Mesenchymal stem cell (in vitro differentiated cells and primary cell): ENCODE data around the gene RCHY1.

ENCODE experiments used
- DNase-seq: peaks from one replicate; pipeline ENCODE4 v3.0.0-alpha.2; 2013
- H2AFZ ChIP-seq: one replicate; pipeline ENCODE4 v1.6.1; 2013; ENCODE audit warnings: low read depth, mild to moderate bottlenecking, control low read depth, inconsistent platforms, low read length, moderate library complexity
- H2AK5ac ChIP-seq: 2 replicates; pipeline ENCODE4 v1.6.1; 2013; ENCODE audit warnings: low read length, moderate library complexity, mild to moderate bottlenecking, inconsistent platforms; ENCODE audit not compliant: severe bottlenecking
- H2BK120ac ChIP-seq: one replicate; pipeline ENCODE4 v1.6.1; 2013; ENCODE audit warnings: low read depth, mild to moderate bottlenecking, inconsistent platforms, low read length, moderate library complexity
- H2BK12ac ChIP-seq, 2 experiments: one replicate each; pipeline ENCODE4 v1.6.1; 2013; ENCODE audit warnings: inconsistent platforms in 2 of 2, low read length in 2 of 2, mild to moderate bottlenecking in 2 of 2, moderate library complexity in 2 of 2, control low read depth in 1 of 2
- H2BK15ac ChIP-seq: one replicate; pipeline ENCODE4 v1.6.1; 2013; ENCODE audit warnings: mild to moderate bottlenecking, low read depth, inconsistent platforms; ENCODE audit not compliant: poor library complexity, severe bottlenecking
- H2BK5ac ChIP-seq: 2 replicates; pipeline ENCODE4 v1.6.1; 2013; ENCODE audit warnings: low read depth, mild to moderate bottlenecking, low read length, control low read depth, inconsistent platforms; ENCODE audit not compliant: poor library complexity, severe bottlenecking
- H3K14ac ChIP-seq, 2 experiments: one replicate each; pipeline ENCODE4 v1.6.1; 2013; ENCODE audit warnings: inconsistent platforms in 2 of 2, low read length in 2 of 2, control low read depth in 1 of 2, mild to moderate bottlenecking in 1 of 2, moderate library complexity in 1 of 2
- H3K18ac ChIP-seq, 2 experiments: one replicate each; pipeline ENCODE4 v1.6.1; 2013; ENCODE audit warnings: inconsistent platforms in 2 of 2, low read length in 2 of 2, control low read depth in 1 of 2, low read depth in 1 of 2, mild to moderate bottlenecking in 1 of 2
- H3K23ac ChIP-seq, 2 experiments: one replicate each; pipeline ENCODE4 v1.6.1; 2013; ENCODE audit warnings: inconsistent platforms in 2 of 2, low read length in 2 of 2, mild to moderate bottlenecking in 2 of 2, moderate library complexity in 2 of 2, control low read depth in 1 of 2
- H3K27ac ChIP-seq: 2 replicates; pipeline ENCODE4 v1.5.1; 2013; ENCODE audit warnings: mild to moderate bottlenecking, moderate library complexity, low read length, control low read depth, inconsistent platforms; ENCODE audit not compliant: poor library complexity, severe bottlenecking
- H3K27me3 ChIP-seq, 2 experiments: 2 replicates each; pipeline versions ENCODE4 v1.6.1 to v1.7.0; 2013; ENCODE audit warnings: low read length in 2 of 2, mild to moderate bottlenecking in 2 of 2, moderate library complexity in 2 of 2, control low read depth in 1 of 2, inconsistent platforms in 1 of 2; ENCODE audit not compliant: control insufficient read depth in 1 of 2, insufficient read depth in 1 of 2
- H3K36me3 ChIP-seq, 2 experiments: 2 replicates each; pipeline versions ENCODE4 v1.6.1 to v1.7.0; 2013; ENCODE audit warnings: low read length in 2 of 2, control low read depth in 1 of 2, inconsistent platforms in 1 of 2, low read depth in 1 of 2, mild to moderate bottlenecking in 1 of 2; ENCODE audit not compliant: insufficient read depth in 2 of 2, control insufficient read depth in 1 of 2
- H3K4ac ChIP-seq, 2 experiments: one replicate each; pipeline ENCODE4 v1.6.1; 2013; ENCODE audit warnings: inconsistent platforms in 2 of 2, low read length in 2 of 2, mild to moderate bottlenecking in 2 of 2, moderate library complexity in 2 of 2, control low read depth in 1 of 2, low read depth in 1 of 2
- H3K4me1 ChIP-seq: 2 replicates; pipeline ENCODE4 v1.6.1; 2013; ENCODE audit warnings: low read depth, low read length, control low read depth; ENCODE audit not compliant: control insufficient read depth, insufficient read depth
- H3K4me2 ChIP-seq: 2 replicates; pipeline ENCODE4 v1.6.1; 2013; ENCODE audit warnings: low read length, mild to moderate bottlenecking, inconsistent platforms; ENCODE audit not compliant: poor library complexity, severe bottlenecking
- H3K4me3 ChIP-seq, 2 experiments: 2 replicates each; pipeline versions ENCODE4 v1.5.1 to v1.7.0; 2013; ENCODE audit warnings: low read length in 2 of 2, mild to moderate bottlenecking in 2 of 2, control low read depth in 1 of 2, low read depth in 1 of 2; ENCODE audit not compliant: insufficient read depth in 1 of 2
- H3K79me1 ChIP-seq: replicated peaks from 2 replicates; pipeline ENCODE4 v1.6.1; 2013; ENCODE audit warnings: mild to moderate bottlenecking, control low read depth, low read length, inconsistent platforms; ENCODE audit not compliant: poor library complexity, severe bottlenecking
- H3K9ac ChIP-seq: 2 replicates; pipeline ENCODE4 v1.7.0; 2013; ENCODE audit warnings: mild to moderate bottlenecking, low read length, moderate library complexity
- H3K9me3 ChIP-seq: 2 replicates; pipeline ENCODE4 v1.7.0; 2013; ENCODE audit warnings: mild to moderate bottlenecking, low read length; ENCODE audit not compliant: control insufficient read depth
- H4K8ac ChIP-seq: one replicate; pipeline ENCODE4 v1.6.1; 2013; ENCODE audit warnings: inconsistent platforms, mild to moderate bottlenecking, low read length, moderate library complexity
- H4K91ac ChIP-seq: one replicate; pipeline ENCODE4 v1.6.1; 2013; ENCODE audit warnings: mild to moderate bottlenecking, low read length, inconsistent platforms
- WGBS: methylation state at CpG from one replicate; pipeline ENCODE4 v1.1.7; 2013; ENCODE audit warnings: mixed read lengths; 5-methylcytosine and 5-hydroxymethylcytosine counted together

The RCHY1 gene

DNA sequence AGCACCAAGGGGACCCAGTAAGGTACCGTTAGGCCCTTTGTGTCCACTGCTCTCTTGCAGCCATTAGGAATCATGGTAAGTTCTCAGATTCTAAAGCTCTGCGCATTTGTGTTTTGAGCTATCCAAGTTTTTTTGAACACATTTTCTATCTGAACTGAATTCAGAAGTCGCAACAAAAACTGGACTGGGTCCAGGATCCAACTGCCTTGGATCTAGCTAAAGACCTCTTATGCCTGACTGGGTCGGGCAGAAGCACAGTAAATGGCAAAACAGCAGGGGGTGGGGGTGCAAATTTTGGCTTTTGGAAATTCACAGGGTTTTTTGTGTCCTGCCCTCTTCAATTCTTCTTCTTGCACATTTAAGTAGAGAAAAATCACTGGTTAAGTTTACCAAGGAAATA is 30.0 kb downstream of the RCHY1 start:
- no peak overlapping the region for H2BK12ac ChIP-seq
- no peak overlapping the region for H3K23ac ChIP-seq
- DNase-seq: no peak
- H3K9ac ChIP-seq: no peak overlapping the region
- H3K27me3 ChIP-seq: no peaks in the 10 kb centered on the region
- H3K27ac ChIP-seq: no peak overlapping the region
- H2BK120ac ChIP-seq: no peak overlapping the region
- H4K8ac ChIP-seq: no peak overlapping the region
- H3K4me2 ChIP-seq: no peak overlapping the region
- no peak overlapping the region for H3K18ac ChIP-seq
- no peak overlapping the region for H2AFZ ChIP-seq
- peaks cover 11 to 88% of the 10 kb centered on the region in 2 experiments for H3K36me3 ChIP-seq
- peaks cover 10% of the 10 kb centered on the region for H3K79me1 ChIP-seq
- H2AK5ac ChIP-seq: no peak overlapping the region
- H3K4me1 ChIP-seq: no peaks in the 10 kb centered on the region
- no peak overlapping the region for H3K4me3 ChIP-seq
- WGBS: 88% methylated on average over 4 of the region's 4 CpGs
- no peak overlapping the region for H2BK15ac ChIP-seq
- no peaks in the 10 kb centered on the region for H3K9me3 ChIP-seq
- no peak overlapping the region for H3K4ac ChIP-seq
- H4K91ac ChIP-seq: no peak overlapping the region
- H2BK5ac ChIP-seq: no peak overlapping the region
- no peak overlapping the region for H3K14ac ChIP-seq

DNA sequence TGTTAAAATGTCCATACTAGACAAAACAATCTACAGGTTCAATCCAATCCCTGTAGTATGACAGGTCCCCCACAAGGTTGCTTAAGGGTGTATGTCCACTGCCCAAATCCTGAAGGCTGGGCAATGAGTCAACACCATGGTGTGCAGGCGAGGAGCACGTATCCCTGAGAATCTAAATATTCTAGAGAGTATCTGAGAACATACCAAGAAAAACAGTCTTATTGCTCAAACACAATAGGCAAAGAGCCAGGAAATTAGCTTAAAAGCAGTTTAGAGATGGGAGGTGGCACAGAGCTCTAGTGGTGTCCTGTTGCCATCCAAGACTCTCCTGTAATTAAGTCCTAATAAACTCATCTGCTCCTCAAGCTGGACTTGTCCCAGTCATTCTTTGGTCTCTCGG is 37.0 kb downstream of the RCHY1 start:
- Histone ChIP-seq H2BK120ac (no peak overlapping the region), H3K4me1 (no peaks in the 10 kb centered on the region), H3K36me3 (peaks cover 6 to 62% of the 10 kb centered on the region in 2 experiments), H2BK15ac (no peak overlapping the region), H4K8ac (no peak overlapping the region), H3K27ac (no peak overlapping the region), H3K27me3 (no peaks in the 10 kb centered on the region), H3K9ac (no peak overlapping the region), H2AK5ac (no peak overlapping the region), H3K9me3 (no peaks in the 10 kb centered on the region), H2BK12ac (no peak overlapping the region), H3K4ac (no peak overlapping the region), H2BK5ac (no peak overlapping the region), H4K91ac (no peak overlapping the region), H3K79me1 (peaks cover 6% of the 10 kb centered on the region), H3K4me2 (no peak overlapping the region), H3K14ac (no peak overlapping the region), H3K18ac (no peak overlapping the region), H3K23ac (no peak overlapping the region), H2AFZ (no peak overlapping the region), H3K4me3 (no peak overlapping the region)
- 100% methylated on average over 3 of the region's 3 CpGs for WGBS
- no peak for DNase-seq

DNA sequence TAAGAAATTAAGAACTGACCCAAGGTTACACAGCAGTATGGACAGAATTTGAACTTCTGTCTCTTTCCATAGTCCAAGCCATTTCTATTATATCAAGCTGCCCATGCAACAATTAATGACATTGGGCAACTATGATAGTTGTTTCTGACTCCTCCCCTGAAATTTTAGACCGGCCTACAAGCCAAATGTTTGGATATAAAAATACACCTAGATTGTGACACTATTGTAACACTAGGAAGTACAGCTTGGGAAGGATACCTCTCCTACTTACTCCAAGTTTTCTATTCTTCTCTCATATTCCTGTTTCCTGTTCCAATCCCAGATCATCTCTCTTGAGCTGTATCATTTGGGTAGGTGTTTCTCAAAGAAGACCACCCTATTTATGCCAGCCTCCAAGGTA is 43.5 kb downstream of the RCHY1 start:
- Histone ChIP-seq H3K27me3 (no peaks in the 10 kb centered on the region), H3K9me3 (no peaks in the 10 kb centered on the region), H3K4ac (no peak overlapping the region), H3K23ac (no peak overlapping the region), H3K14ac (no peak overlapping the region), H2AK5ac (no peak overlapping the region), H4K8ac (no peak overlapping the region), H2AFZ (no peak overlapping the region), H3K18ac (no peak overlapping the region), H2BK15ac (no peak overlapping the region), H3K4me2 (no peak overlapping the region), H3K79me1 (no peaks in the 10 kb centered on the region), H3K36me3 (peaks cover 3 to 12% of the 10 kb centered on the region in 2 experiments), H3K9ac (no peak overlapping the region), H4K91ac (no peak overlapping the region), H2BK5ac (no peak overlapping the region), H2BK12ac (no peak overlapping the region), H3K27ac (no peak overlapping the region), H2BK120ac (no peak overlapping the region), H3K4me1 (no peaks in the 10 kb centered on the region), H3K4me3 (no peak overlapping the region)
- no peak for DNase-seq
- WGBS: 83% methylated on average over 1 of the region's 1 CpG

DNA sequence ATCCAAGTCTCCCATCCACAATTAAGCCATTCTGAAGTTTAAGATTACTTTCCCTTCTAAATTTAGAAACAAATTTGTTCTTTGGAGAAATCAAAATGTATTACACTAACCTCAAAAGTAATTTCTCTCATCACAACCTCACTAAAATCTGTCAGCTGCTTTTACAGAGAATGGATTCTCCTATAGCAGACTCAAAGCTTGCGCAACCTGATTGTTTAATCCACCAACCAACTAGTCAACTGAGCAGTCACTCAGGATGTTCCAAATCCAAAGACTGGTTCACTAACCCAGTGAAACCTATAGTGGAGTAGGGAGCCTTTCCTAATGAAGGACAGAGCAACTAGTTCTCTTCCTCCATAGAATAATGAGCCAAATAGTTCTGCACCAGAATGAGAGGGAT is 44.3 kb downstream of the RCHY1 start:
- Histone ChIP-seq H3K27ac (no peak overlapping the region), H3K36me3 (peaks cover 3 to 8% of the 10 kb centered on the region in 2 experiments), H3K4me3 (no peak overlapping the region), H3K9ac (no peak overlapping the region), H3K79me1 (no peaks in the 10 kb centered on the region), H3K4ac (no peak overlapping the region), H2BK15ac (no peak overlapping the region), H3K4me2 (no peak overlapping the region), H2BK5ac (no peak overlapping the region), H3K4me1 (no peaks in the 10 kb centered on the region), H3K27me3 (no peaks in the 10 kb centered on the region), H2AK5ac (no peak overlapping the region), H4K91ac (no peak overlapping the region), H3K18ac (no peak overlapping the region), H2BK12ac (no peak overlapping the region), H3K14ac (no peak overlapping the region), H2BK120ac (no peak overlapping the region), H4K8ac (no peak overlapping the region), H2AFZ (no peak overlapping the region), H3K9me3 (no peaks in the 10 kb centered on the region), H3K23ac (no peak overlapping the region)
- WGBS: no CpG with 5 or more reads among the region's 1 CpG
- no peak for DNase-seq
